Astrocyte of the cerebellum (primary cell): ENCODE data around the gene OSTN.

ENCODE experiments used
- DNase-seq: peaks from one replicate; pipeline ENCODE4 v3.0.0-alpha.2; 2011; ENCODE audit warnings: low read depth
- H3K4me3 ChIP-seq: 2 replicates; pipeline ENCODE4 v1.5.1; 2011; ENCODE audit warnings: mild to moderate bottlenecking, low read depth, low read length, moderate library complexity
- CTCF ChIP-seq: IDR thresholded peaks from 2 replicates; pipeline ENCODE4 v1.5.1; 2012; ENCODE audit warnings: low read length, low read depth, moderate library complexity, mild to moderate bottlenecking; ENCODE audit errors: missing control alignments
- in situ Hi-C: cut with HindIII; loops from 2 replicates; pipeline ENCODE4 v1.10.0; 2017; ENCODE audit warnings: low sequenced_read_pairs

The OSTN gene

GRCh38 chr3:191197761-191198306, 1.2 kb upstream of the OSTN start:
- DNase-seq: no peak
- in situ Hi-C loops: no loop called here
- no peak overlapping the region for H3K4me3 ChIP-seq
- TF ChIP-seq CTCF: no peak

GRCh38 chr3:191198480-191198879, 561 bp upstream of the OSTN start:
- no peak overlapping the region for H3K4me3 ChIP-seq
- in situ Hi-C loops: no loop called here
- DNase-seq: no peak
- TF ChIP-seq CTCF: no peak

GRCh38 chr3:191210032-191210431, 11.0 kb downstream of the OSTN start:
- no peak overlapping the region for H3K4me3 ChIP-seq
- in situ Hi-C loops: no loop called here
- no peak for TF ChIP-seq CTCF
- DNase-seq: no peak

GRCh38 chr3:191216510-191216909, 17.5 kb downstream of the OSTN start:
- TF ChIP-seq CTCF: no peak
- no peak overlapping the region for H3K4me3 ChIP-seq
- DNase-seq: no peak
- in situ Hi-C loops: no loop called here

GRCh38 chr3:191217301-191217700, 18.3 kb downstream of the OSTN start:
- H3K4me3 ChIP-seq: no peak overlapping the region
- TF ChIP-seq CTCF: no peak
- DNase-seq: no peak
- in situ Hi-C loops: no loop called here

GRCh38 chr3:191220908-191221307, 21.9 kb downstream of the OSTN start:
- no peak overlapping the region for H3K4me3 ChIP-seq
- in situ Hi-C loops: no loop called here
- TF ChIP-seq CTCF: no peak
- no peak for DNase-seq

GRCh38 chr3:191221638-191222037, 22.6 kb downstream of the OSTN start:
- H3K4me3 ChIP-seq: no peak overlapping the region
- DNase-seq: no peak
- TF ChIP-seq CTCF: no peak
- in situ Hi-C loops: no loop called here
